ENCODE measurements around the gene PRKAR1A.

The PRKAR1A gene

DNA sequence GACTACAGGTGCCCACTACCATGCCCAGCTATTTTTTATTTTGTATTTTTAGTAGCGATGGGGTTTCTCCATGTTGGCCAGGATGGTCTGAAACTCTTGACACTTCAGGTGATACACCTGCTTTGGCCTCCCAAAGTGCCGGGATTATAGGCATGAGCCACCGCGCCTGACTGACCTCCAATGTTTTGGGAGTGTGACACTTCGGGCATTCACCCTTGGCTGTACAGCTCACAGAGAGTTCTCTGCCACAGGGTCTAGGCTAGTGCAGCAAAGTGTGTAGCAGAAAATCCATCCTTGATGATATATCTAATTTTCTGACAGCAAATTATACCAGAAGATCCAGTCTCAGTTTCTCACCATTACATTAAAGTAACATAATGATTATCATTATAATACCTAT, 74.8 kb downstream of the PRKAR1A start:
- Histone ChIP-seq H3K9me3 (ENCODE audit: control insufficient read depth, insufficient read depth, low read length) (no peaks in the 10 kb centered on the region), H3K4me1 (ENCODE audit: insufficient read depth, low read length) (no peaks in the 10 kb centered on the region), H3K36me3 (ENCODE audit: insufficient read depth, low read length) (peaks cover 11% of the 10 kb centered on the region; the same call in 1 of the 2 replicates), H3K9ac (ENCODE audit: low read depth, low read length) (no peak overlapping the region)

DNA sequence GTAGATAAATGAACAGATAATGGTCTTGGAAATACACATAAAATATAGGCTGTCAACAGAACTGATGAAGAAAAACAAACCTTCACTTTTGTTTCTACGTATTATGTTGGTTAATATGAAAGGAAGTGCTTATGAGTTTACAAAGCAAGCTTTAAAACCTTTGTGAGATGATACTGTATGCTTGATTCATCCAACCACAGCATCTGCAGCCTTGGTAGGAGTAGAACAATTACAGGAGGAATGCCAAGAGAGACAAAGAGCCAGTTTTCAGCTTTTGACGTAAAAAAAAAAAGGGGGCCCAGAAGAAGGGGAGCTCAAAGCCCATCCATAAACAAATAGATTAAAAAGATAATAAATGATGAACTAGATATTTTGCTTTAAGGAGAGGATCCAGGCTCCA, 75.6 kb downstream of the PRKAR1A start:
- no peaks in the 10 kb centered on the region for H3K9me3 ChIP-seq (ENCODE audit: control insufficient read depth, insufficient read depth, low read length)

DNA sequence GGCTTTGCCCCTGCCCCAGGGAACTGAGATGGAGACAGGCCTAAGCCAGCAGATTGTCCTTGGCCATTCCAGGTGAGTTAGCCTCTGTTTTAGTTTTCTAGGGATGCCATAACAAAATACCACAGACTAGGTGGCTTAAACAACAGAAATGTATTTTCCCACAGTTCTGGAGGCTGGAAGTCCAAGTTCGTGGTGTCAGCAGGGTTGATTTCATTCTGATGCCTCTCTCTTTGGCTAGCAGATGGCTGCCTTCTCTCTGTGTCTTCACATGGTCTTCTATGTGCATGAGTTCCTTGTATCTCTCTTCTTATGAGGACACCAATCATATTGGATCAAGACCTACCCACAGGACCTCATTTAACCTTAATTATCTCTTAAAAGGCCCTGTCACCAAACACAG, 76.1 kb downstream of the PRKAR1A start:
- peaks cover 11% of the 10 kb centered on the region; the same call in 1 of the 2 replicates for H3K36me3 ChIP-seq (ENCODE audit: insufficient read depth, low read length)
- no peaks in the 10 kb centered on the region for H3K4me1 ChIP-seq (ENCODE audit: insufficient read depth, low read length)
- H3K9ac ChIP-seq (ENCODE audit: low read depth, low read length): no peak overlapping the region
- no peaks in the 10 kb centered on the region for H3K9me3 ChIP-seq (ENCODE audit: control insufficient read depth, insufficient read depth, low read length)

More for the DNA sequence above, 75.6 kb downstream of the PRKAR1A start:
- peaks cover 11% of the 10 kb centered on the region; the same call in 1 of the 2 replicates for H3K36me3 ChIP-seq (ENCODE audit: insufficient read depth, low read length)
- no peak overlapping the region for H3K9ac ChIP-seq (ENCODE audit: low read depth, low read length)
- H3K4me1 ChIP-seq (ENCODE audit: insufficient read depth, low read length): no peaks in the 10 kb centered on the region

GRCh38 chr17:68589086-68589485, 76.9 kb downstream of the PRKAR1A start:
- no peak overlapping the region for H3K9ac ChIP-seq (ENCODE audit: low read depth, low read length)
- no peaks in the 10 kb centered on the region for H3K9me3 ChIP-seq (ENCODE audit: control insufficient read depth, insufficient read depth, low read length)
- peaks cover 11% of the 10 kb centered on the region; the same call in 1 of the 2 replicates for H3K36me3 ChIP-seq (ENCODE audit: insufficient read depth, low read length)
- no peaks in the 10 kb centered on the region for H3K4me1 ChIP-seq (ENCODE audit: insufficient read depth, low read length)

DNA sequence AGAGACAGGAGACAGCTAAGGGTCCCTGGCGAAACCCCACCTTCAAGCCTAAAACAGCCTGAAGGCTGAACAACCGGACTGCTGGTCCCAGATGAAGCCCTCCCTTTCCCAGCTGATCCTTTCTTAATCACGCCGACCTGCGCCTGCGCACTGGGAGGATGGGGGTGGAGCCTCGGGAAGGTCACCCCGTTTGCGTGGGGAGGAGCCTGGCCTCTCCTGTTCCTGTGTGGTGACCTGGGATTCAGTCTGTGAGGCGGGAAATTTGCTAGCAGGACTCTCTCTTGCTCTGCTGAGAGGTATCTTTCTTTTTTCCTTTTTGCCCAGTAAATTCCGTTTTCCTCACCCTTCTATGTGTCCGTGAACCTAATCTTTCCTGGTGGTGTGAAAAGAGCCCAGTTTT, 79.4 kb downstream of the PRKAR1A start:
- H3K9ac ChIP-seq (ENCODE audit: low read depth, low read length): no peak overlapping the region
- H3K36me3 ChIP-seq (ENCODE audit: insufficient read depth, low read length): peaks cover 11% of the 10 kb centered on the region; the same call in 1 of the 2 replicates
- no peaks in the 10 kb centered on the region for H3K4me1 ChIP-seq (ENCODE audit: insufficient read depth, low read length)
- H3K9me3 ChIP-seq (ENCODE audit: control insufficient read depth, insufficient read depth, low read length): no peaks in the 10 kb centered on the region

GRCh38 chr17:68592009-68592408, 79.8 kb downstream of the PRKAR1A start:
- no peaks in the 10 kb centered on the region for H3K4me1 ChIP-seq (ENCODE audit: insufficient read depth, low read length)

DNA sequence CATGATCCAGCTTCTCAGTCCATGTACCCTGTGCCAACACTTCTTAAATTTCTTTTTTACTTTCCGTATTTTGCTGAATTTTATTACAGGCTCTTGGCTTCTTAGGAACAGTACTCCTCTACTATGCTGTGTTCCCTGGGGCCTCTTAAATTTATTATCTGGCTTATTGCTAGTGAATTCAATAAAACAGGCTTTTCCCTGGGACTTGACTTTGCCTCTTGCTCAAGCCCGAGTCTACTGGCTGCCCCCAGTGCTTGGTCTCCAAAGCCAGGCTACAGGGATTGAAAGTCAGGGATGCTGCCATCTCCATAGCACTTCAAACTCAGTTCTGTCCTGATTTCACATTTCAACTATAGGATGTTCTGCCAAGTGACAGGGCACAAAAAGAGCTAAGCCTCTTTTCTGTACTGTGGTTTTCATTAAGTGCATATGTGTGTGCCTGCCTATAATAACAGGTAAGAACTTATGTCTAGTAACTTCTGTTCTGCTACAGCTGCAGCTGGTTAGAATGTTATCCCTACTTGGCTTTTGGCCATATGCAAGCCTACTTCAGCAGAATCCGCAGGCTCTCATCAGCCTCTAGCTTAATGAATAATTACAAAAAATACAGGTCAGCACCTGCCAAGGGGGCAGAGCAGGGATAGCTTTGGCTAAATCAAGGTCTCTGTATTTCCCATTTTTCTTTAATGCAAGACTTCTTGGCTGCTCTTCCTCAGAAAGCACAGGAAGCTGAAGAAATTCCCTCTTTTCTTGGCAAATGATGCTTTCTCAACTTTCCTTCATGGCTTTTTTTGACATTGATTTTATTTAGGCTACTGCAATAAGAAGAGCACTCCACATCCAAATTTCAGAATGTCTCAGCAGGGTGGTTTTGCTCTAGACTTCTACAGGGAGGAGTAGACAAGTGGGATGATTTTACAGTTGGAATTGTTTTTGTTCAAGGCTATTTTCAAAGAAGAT, 80.7 kb downstream of the PRKAR1A start:
- Histone ChIP-seq H3K36me3 (ENCODE audit: insufficient read depth, low read length) (peaks cover 10% of the 10 kb centered on the region; the same call in 1 of the 2 replicates), H3K9me3 (ENCODE audit: control insufficient read depth, insufficient read depth, low read length) (no peaks in the 10 kb centered on the region), H3K9ac (ENCODE audit: low read depth, low read length) (no peak overlapping the region), H3K4me1 (ENCODE audit: insufficient read depth, low read length) (no peaks in the 10 kb centered on the region)

More at GRCh38 chr17:68592009-68592408, 79.8 kb downstream of the PRKAR1A start:
- Histone ChIP-seq H3K9ac (ENCODE audit: low read depth, low read length) (no peak overlapping the region), H3K9me3 (ENCODE audit: control insufficient read depth, insufficient read depth, low read length) (no peaks in the 10 kb centered on the region), H3K36me3 (ENCODE audit: insufficient read depth, low read length) (peaks cover 11% of the 10 kb centered on the region; the same call in 1 of the 2 replicates)

GRCh38 chr17:68594552-68594951, 82.3 kb downstream of the PRKAR1A start:
- no peaks in the 10 kb centered on the region for H3K9me3 ChIP-seq (ENCODE audit: control insufficient read depth, insufficient read depth, low read length)
- no peaks in the 10 kb centered on the region; the same call in 1 of the 2 replicates for H3K36me3 ChIP-seq (ENCODE audit: insufficient read depth, low read length)
- H3K9ac ChIP-seq (ENCODE audit: low read depth, low read length): no peak overlapping the region

DNA sequence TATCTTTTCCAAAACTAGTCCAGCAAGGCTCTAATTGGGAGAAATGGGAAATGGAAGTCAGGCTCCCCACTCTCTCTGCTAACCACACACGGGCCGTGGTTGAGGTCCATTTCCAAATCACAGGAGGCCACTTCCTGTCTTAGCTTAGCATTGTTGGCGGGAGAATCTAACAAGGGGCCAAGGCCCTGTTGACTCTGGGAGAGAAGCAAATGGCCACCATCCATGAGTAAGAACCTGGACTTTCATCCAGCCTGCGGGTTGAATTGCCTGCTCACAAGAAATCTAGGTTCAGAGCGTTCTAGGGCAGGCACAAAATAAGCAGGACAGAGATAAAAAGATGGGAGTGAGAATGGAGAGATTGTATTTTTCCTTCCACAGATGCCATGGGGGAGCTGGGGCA, 83.3 kb downstream of the PRKAR1A start:
- Histone ChIP-seq H3K36me3 (ENCODE audit: insufficient read depth, low read length) (no peaks in the 10 kb centered on the region; the same call in 1 of the 2 replicates), H3K9me3 (ENCODE audit: control insufficient read depth, insufficient read depth, low read length) (no peaks in the 10 kb centered on the region), H3K9ac (ENCODE audit: low read depth, low read length) (no peak overlapping the region), H3K4me1 (ENCODE audit: insufficient read depth, low read length) (no peaks in the 10 kb centered on the region)

More at GRCh38 chr17:68594552-68594951, 82.3 kb downstream of the PRKAR1A start:
- H3K4me1 ChIP-seq (ENCODE audit: insufficient read depth, low read length): no peaks in the 10 kb centered on the region

DNA sequence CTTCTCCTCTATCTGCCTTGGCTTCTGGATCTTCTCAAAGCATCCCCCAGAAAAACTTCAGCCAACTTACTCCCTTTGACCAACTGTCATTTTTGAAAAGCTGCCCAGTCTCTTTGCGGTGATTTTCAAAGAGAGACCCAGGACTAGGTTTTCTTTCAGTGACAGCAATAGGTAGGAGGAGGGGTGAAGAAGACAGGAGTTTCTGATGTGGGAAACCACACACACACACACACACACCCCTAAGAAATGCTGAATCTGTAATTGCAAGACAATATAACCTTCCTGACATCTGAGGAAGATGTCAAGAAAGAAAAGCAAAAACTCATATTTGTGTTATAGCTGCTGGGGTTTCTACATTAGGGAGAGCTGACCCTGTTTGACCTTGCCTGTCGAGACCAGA, 83.8 kb downstream of the PRKAR1A start:
- Histone ChIP-seq H3K9me3 (ENCODE audit: control insufficient read depth, insufficient read depth, low read length) (no peaks in the 10 kb centered on the region), H3K4me1 (ENCODE audit: insufficient read depth, low read length) (no peaks in the 10 kb centered on the region), H3K9ac (ENCODE audit: low read depth, low read length) (no peak overlapping the region), H3K36me3 (ENCODE audit: insufficient read depth, low read length) (no peaks in the 10 kb centered on the region; the same call in 1 of the 2 replicates)

DNA sequence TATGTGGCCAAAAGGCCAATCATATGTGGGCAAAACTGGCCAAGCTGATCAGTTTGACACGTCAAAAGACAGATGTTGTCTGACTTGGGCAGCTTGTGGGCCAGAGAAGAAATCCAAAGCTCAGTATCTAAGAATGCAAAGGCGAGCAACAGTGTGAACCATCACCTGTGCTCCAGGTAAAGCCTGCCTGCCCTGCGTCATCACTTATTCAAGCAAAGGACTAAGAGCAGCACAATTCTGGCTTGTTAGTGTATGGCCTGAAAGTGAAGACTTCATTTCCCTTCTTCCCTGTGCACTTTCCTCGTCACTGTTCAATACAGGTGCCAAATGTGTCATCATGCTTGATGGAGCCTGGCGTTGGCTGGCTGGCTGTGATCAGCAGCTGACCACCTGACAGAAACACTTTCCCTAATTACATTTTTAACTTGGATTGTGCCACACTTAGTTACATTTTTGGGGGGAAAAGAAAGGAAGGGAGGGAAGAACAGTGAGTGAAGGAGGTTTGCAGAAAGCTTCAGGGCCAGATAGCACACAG, 84.2 kb downstream of the PRKAR1A start:
- Histone ChIP-seq H3K4me1 (ENCODE audit: insufficient read depth, low read length) (no peaks in the 10 kb centered on the region), H3K9ac (ENCODE audit: low read depth, low read length) (no peak overlapping the region), H3K9me3 (ENCODE audit: control insufficient read depth, insufficient read depth, low read length) (no peaks in the 10 kb centered on the region), H3K36me3 (ENCODE audit: insufficient read depth, low read length) (no peaks in the 10 kb centered on the region; the same call in 1 of the 2 replicates)

- H3K4me1 ChIP-seq (ENCODE audit: insufficient read depth, low read length): peaks cover 11% of the 10 kb centered on the region
- H3K9ac ChIP-seq (ENCODE audit: low read depth, low read length): no peak overlapping the region; the same call in 1 of the 2 replicates
- no peaks in the 10 kb centered on the region for H3K9me3 ChIP-seq (ENCODE audit: control insufficient read depth, insufficient read depth, low read length)
- H3K36me3 ChIP-seq (ENCODE audit: insufficient read depth, low read length): no peaks in the 10 kb centered on the region; the same call in 1 of the 2 replicates
These were observed 85.8 kb downstream of the PRKAR1A start for GRCh38 chr17:68598074-68598473.

- Histone ChIP-seq H3K9me3 (ENCODE audit: control insufficient read depth, insufficient read depth, low read length) (no peaks in the 10 kb centered on the region), H3K4me1 (ENCODE audit: insufficient read depth, low read length) (peaks cover 15% of the 10 kb centered on the region), H3K36me3 (ENCODE audit: insufficient read depth, low read length) (no peaks in the 10 kb centered on the region; the same call in 1 of the 2 replicates), H3K9ac (ENCODE audit: low read depth, low read length) (peak overlapping the region; percentile 82)
These were observed 86.3 kb downstream of the PRKAR1A start for GRCh38 chr17:68598545-68598961.

- peaks cover 19% of the 10 kb centered on the region for H3K4me1 ChIP-seq (ENCODE audit: insufficient read depth, low read length)
- peak overlapping the region; percentile 82 for H3K9ac ChIP-seq (ENCODE audit: low read depth, low read length)
These were observed 86.9 kb downstream of the PRKAR1A start for GRCh38 chr17:68599091-68599490.

More at GRCh38 chr17:68599091-68599490, 86.9 kb downstream of the PRKAR1A start:
- no peaks in the 10 kb centered on the region; the same call in 1 of the 2 replicates for H3K36me3 ChIP-seq (ENCODE audit: insufficient read depth, low read length)
- H3K9me3 ChIP-seq (ENCODE audit: control insufficient read depth, insufficient read depth, low read length): no peaks in the 10 kb centered on the region

Measured in ES-I3 (cell line).